DMS53 treated with DMSO at 0.1 percent for 48 hours (cell line): ENCODE results near the gene UIMC1.
"Not testable (repeated sequence)": the region's sequence is repeated elsewhere in the genome, so short reads cannot be mapped to it uniquely, and the experiment has no call there.

ENCODE experiments used
- DNase-seq: peaks from one replicate; lab custom pipeline; 2025; ENCODE audit not compliant: unreplicated experiment; lab: John Stamatoyannopoulos, UW

The UIMC1 gene

DNA sequence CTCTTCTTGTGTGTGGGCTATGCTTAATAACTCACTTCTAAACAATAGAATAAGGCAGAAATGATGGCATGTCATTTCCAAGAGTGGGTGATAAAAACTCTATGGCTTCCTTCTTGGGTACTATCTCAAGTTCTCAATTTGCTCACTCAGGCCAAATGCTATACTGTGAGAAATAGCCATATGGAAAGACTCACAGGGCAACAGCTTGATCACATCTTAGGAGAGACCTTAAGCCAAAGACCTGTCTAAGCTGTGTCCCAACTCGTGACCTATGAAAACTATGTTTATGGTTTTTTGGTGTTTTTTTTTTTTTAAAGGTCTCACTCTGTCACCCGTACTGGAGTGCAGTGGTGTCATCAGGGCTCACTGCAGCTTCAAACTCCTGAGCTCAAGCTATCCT is 2.1 kb upstream of the UIMC1 start:
- no peak for DNase-seq

GRCh38 chr5:177005619-177006264 is 837 bp downstream of the UIMC1 start:
- DNase-seq = peak; percentile 35

DNA sequence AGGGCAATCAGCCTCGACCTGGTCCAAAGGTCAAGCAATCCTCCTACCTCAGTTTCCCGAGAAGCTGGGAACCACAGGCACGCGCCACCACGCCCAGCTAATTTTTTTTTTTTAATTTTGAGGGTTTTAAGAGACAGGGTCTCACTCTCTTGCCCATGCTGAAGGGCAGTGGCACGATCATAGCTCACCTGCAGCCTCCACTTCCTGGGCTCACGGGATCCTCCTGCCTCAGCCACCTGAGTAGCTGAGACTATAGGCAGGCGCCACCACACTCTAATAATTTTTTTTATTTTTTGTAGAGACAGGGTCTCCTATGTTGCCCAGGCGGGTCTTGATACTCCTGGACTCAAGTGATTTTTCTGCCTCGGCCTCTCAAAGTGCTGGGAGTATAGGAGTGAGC is 1.6 kb downstream of the UIMC1 start:
- DNase-seq = no peak

DNA sequence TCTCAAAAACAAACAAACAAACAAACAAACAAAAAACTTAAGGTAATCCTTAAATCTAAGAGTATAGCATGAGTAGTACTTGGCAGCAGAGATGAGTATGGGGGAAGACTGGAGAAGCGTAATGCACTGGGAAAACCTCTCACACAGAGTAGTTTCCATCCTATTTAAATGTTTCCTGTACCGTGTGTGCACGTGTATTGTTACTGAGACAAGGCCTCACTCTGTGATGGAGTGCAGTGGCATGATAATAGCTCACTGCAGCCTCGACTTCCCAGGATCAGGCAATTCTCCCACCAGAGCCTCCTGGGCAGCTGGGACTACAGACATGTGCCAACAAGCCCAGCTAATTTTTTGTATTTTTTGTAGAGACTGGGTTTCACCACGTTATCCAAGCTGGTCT is 2.9 kb downstream of the UIMC1 start:
- DNase-seq = no peak

DNA sequence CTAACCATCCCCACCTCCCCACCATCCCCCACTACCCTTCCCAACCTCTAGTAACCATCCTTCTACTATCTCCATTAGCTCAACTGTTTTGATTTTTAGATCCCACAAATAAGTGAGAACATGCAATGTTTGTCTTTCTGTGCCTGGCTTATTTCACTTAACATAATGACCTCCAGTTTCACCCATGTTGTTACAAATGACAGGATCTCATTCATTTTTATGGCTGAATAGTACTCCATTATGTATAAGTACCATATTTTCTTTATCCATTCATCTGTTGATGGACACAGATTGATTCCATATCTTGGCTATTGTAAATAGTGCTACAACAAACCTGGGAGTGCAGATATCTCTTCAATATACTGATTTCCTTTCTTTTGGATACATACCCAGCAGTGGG is 7.1 kb downstream of the UIMC1 start:
- DNase-seq = not testable (repeated sequence)

DNA sequence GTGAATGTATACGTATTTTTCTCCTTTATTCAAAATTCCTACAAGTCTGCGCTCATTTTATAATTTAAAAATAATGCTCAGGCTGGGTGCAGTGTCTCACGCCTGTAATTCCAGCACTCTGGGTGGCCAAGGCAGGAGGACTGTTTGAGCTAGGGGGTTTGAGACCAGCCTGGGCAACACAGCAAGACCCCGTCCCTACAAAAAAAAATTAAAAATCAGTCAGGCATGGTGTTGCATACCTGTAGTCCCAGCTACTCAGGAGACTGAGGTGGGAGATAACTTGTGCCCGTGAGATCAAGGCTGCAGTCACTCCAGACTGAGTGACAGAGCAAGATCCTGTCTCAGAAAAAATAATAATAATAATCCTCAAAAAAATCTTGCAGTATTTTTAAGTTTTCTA is 7.8 kb downstream of the UIMC1 start:
- no peak for DNase-seq

DNA sequence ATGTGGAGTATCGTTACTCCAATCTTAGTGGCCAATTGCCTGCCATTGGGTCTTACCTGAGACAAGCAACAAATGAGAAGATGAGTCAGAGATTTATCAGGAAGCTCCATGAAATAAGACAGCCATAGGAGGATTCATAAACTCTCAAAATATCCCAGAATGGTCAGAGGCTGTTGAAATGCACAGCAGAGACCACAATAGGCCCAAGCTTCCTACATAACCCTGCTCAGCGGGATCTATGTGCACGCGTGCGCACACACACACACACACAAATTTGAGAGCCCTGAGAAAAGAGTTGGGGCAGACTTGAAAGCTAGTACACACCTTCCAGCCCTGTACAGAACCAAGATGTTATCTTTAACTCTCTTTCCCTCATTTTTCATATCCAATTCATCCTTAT is 9.8 kb downstream of the UIMC1 start:
- no peak for DNase-seq

DNA sequence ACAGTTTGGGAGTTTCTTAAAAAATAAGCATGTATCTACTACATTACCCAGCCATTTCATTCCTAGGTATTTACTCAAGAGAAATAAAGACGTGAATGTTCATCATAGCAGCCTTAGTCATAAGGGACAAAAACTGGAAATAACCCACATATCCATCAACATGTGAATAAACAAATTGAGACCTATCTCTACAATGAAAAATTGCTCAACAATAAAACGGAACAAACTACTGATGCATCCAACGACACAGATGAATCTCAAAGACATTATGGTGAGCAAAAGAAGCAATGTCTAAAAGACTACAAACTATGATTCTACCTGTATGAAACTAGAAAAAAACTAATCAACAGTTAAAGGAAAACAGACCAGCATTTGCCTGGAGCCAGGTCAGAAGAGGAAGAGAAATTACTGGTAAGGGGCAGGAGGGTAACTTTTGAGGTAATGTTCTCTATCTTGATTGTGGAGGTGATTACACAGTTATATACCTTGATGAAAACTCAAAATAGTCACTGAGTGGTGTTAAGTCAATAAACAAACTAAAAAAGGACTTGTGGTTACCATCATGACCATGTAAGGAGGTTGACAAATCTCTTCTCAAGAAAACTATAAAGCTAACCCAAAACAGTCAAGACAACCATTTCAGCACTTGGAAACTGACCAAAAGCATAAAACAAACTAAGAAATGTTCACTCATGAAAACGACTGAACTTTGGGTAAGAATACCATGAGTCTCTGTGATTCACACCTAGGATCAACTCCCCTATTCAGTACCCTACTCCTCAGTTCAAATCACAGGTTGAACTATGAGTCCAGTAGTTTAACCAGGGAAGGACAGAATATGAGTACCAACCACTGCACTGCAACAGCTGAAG is 10.4 kb downstream of the UIMC1 start:
- DNase-seq = no peak

GRCh38 chr5:176995122-176995490 is 11.5 kb downstream of the UIMC1 start:
- no peak for DNase-seq

DNA sequence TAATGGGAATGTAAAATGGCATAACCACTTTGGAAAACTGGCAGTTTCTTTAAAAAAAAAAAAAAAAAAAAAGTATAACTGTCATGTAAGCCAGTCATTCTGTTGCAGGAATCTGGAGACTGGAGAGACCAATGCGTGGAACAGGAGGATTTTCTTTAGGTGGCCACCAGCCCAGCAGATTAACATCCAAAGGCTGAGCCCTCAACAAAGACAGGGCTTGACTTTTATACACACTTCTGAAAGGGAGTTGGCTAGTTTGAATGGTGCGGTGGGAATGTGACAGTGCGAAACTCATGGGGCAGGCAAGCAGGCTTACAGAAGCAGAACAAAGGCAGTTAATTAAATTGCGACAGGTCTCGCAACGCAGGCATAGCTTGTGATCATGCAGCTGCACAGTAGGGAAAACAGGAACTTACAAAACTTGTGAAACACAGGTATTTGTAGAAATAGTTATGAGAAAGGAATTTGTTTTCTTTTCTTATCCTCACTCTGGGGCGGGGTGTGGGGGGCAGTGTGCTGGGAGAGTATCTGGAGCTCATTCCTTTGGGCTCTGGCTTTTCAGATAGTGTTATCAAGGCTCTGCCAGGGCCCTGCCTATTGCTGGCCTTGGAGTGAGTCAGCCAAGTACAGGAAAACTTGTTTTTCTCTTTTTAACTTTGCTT is 12.0 kb downstream of the UIMC1 start:
- no peak for DNase-seq

- DNase-seq = not testable (repeated sequence)
These were observed 13.5 kb downstream of the UIMC1 start for GRCh38 chr5:176993081-176993480.

DNA sequence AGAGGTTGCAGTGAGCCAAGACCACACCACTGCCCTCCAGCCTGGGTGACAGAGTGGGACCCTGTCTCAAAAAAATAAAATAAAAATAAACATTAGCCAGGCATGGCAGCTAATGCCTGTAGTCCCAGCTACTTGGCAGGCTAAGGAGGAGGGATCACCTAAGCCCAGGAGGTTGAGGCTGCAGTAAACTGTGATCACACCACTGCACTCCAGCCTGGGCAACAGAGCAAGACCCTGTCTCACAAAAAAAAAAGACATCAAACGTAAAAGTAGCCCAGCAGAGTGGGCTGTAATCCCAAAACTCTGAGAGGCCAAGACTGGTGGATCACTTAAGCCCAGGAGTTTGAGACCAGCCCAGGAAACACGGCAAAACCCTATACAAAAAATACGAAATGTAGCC is 19.0 kb downstream of the UIMC1 start:
- DNase-seq = no peak

- no peak for DNase-seq
These were observed 20.3 kb downstream of the UIMC1 start for GRCh38 chr5:176986280-176986679.

DNA sequence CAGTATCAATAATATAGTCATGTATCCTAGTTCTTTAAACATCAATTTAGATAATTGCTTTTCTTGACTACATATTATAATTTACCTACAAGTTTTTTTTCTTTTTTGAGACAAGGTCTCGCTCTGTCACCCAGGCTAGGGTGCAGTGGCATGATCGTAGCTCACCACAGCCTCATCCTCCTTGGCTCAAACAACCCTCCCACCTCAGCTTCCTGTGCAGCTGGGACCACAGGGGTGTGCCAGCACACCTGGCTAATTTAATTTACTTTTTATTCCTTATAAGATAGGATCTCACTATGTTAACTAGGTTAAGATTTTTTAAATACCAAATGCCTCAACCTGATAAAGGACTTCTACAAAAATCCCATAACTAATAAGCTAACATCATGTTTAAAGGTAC is 21.1 kb downstream of the UIMC1 start:
- no peak for DNase-seq

DNA sequence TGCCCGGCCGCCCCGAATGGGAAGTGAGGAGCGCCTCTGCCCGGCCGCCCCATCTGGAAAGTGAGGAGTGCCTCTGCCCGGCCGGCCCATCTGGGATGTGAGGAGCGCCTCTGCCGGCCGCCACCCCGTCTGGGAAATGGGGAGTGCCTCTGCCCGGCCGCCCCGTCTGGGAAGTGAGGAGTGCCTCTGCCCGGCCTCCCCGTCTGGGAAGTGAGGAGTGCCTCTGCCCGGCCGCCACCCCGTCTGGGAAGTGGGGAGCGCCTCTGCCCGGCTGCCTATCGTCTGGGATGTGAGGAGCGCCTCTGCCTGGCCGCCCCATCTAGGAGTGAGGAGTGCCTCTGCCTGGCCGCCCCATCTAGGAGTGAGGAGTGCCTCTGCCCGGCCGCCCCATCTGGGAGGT is 22.4 kb downstream of the UIMC1 start:
- not testable (repeated sequence) for DNase-seq

GRCh38 chr5:176983593-176983992 is 23.0 kb downstream of the UIMC1 start:
- DNase-seq = not testable (repeated sequence)

GRCh38 chr5:176983112-176983511 is 23.5 kb downstream of the UIMC1 start:
- not testable (repeated sequence) for DNase-seq

- DNase-seq = no peak
These were observed 25.8 kb downstream of the UIMC1 start for GRCh38 chr5:176980818-176981217.

DNA sequence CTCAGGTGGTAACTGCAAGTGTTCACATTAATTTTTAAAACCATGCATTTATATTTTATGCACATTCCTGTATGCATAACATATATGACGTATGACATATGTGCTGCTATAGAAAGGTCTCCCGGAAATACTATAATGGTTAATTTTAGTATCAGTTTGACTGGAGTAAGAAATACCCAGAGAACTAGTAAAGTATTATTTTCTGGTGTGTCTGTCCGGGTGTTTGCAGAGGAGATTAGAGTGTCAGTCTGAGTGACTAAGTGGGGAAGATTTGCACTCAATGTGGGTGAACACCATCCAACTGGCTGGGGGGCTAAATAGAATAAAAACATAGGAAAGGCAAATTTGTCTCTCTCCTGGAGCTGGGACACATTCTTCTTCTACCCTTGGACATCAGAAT is 26.9 kb downstream of the UIMC1 start:
- no peak for DNase-seq

- no peak for DNase-seq
These were observed 40.9 kb downstream of the UIMC1 start for GRCh38 chr5:176965633-176966032.

DNA sequence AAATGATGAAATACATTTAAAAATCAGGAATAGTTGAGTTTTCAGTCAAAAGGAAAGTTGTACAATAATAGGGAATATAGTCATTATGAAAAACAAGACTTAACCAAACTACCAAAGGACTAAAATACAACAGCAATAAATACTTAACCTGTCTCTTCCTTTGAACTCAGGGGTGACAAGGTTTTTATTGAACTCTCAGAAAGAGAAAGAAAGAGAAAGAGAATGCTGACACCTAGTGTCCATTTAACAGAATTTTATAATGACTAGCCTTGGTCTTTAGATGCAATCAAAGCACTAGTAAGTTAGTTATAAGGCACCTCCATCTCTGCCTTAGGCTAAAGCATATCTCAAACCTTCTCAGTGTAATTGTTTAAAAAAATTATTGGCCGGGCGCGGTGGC is 47.5 kb downstream of the UIMC1 start:
- peak; percentile 64 for DNase-seq

GRCh38 chr5:176956756-176957155 is 49.8 kb downstream of the UIMC1 start:
- no peak for DNase-seq
